AG04449 (cell line): ENCODE results near the gene GNB1.

Source experiments
- CTCF ChIA-PET: fragments of 350-600 bp; formaldehyde crosslinking; extraction: SDS; loops from one replicate; lab custom pipeline; 2021; ENCODE audit warnings: antibody characterized with exemption; lab: Yijun Ruan, JAX
- POLR2A ChIA-PET: fragments of 400-600, 350-600 bp; formaldehyde crosslinking; extraction: SDS; loops from one replicate; lab custom pipeline; 2020; ENCODE audit warnings: antibody characterized with exemption, inconsistent platforms; lab: Yijun Ruan, JAX
- DNase-seq: peaks from one replicate; pipeline ENCODE4 v3.0.0-alpha.2; 2010; ENCODE audit warnings: low read depth, low spot score
- H3K4me3 ChIP-seq: 2 replicates; pipeline ENCODE4 v1.5.1; 2011; ENCODE audit warnings: low read depth, mild to moderate bottlenecking, control low read depth, low read length
- CTCF ChIP-seq: IDR thresholded peaks from one replicate; pipeline ENCODE4 v1.5.1; 2011; ENCODE audit warnings: mild to moderate bottlenecking, moderate library complexity, low read length, control low read depth, inconsistent platforms; ENCODE audit not compliant: insufficient read depth; ENCODE audit errors: missing control alignments

Gene GNB1

DNA sequence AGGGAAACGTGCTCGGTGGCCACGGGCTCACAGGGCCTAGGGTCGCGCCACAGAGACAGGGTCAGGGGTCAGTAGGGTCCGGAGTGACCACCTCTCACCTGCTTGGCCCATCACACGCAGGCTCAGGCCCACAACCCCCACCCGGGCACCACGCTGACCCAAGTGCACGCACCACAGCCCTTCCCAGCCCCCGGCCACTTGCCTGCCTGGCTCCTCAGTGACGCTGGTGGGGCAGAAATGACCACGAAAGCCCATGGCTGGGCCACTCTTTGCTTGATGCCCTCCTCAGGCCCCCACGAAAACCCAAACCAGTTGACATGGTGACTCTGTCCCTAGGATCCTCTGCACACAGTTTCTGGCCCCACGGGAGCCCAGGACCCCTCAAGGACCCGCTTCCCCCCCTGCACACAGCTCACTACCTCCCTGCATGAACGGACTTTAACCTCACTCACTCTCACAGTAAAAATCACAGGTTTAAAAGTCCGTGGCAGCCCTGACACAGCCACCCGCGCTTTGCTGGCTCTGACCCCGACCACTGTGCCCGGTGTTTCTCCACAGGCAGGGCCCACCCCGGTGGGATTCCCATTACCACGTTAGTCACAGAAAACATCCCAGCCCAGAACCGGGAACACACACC, 133.3 kb downstream of the GNB1 start:
- TF ChIP-seq CTCF = no peak
- H3K4me3 ChIP-seq = no peak overlapping the region
- POLR2A ChIA-PET = no interaction called here
- DNase-seq = no peak
- CTCF ChIA-PET = interaction anchor here (1.7 kb wide), 1 partner anchor 148 kb away, joined by 5 read pairs; no protein-coding TSS in a partner anchor

DNA sequence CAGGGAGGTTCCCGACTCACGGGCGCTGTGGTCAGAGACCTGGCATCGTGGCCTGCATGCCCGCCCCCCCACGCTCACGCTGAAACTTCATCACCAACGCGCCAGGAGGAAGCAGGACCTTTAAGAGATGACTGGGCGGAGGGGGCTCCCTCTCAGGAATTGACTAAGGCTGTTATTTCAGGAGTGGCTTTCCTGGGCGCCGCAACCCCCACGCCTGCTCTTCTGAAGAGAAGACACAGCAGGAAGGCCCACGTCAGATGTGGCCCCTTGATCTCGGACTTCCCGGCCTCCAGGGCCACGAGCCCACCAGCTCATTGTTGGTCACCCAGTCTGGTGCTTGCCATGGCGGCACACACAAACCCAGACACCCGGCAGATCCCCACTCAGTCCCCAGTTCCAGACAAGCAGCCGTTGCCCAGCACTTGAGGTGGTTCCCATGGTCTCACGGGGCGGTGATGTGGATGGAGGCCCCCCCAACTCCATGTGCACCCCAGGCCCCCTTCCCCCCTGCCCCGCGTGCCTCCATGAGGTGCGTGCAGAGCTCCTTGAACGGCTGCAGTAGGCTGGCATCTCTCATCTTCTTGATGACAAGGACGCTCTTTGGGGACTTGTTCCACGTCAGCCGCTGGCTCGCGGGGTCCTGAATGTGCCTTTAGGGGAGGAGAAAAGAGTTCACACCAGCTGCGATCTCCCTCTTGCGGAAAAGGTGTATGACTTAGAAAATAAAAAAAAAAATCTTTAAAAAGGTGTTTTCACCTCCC, 134.0 kb downstream of the GNB1 start:
- H3K4me3 ChIP-seq = no peak overlapping the region
- POLR2A ChIA-PET = no interaction called here
- DNase-seq = no peak
- no peak for TF ChIP-seq CTCF
- CTCF ChIA-PET = interaction anchor here (1.0 kb wide), 2 partner anchors 33 to 39 kb away, joined by 3 read pairs; no protein-coding TSS in a partner anchor

GRCh38 chr1:1755852-1756251, 135.0 kb downstream of the GNB1 start:
- ChIA-PET CTCF (interaction anchor here (1.0 kb wide), 2 partner anchors 34 to 40 kb away, joined by 3 read pairs; no protein-coding TSS in a partner anchor), POLR2A (no interaction called here)
- no peak for DNase-seq
- no peak overlapping the region for H3K4me3 ChIP-seq
- no peak for TF ChIP-seq CTCF

DNA sequence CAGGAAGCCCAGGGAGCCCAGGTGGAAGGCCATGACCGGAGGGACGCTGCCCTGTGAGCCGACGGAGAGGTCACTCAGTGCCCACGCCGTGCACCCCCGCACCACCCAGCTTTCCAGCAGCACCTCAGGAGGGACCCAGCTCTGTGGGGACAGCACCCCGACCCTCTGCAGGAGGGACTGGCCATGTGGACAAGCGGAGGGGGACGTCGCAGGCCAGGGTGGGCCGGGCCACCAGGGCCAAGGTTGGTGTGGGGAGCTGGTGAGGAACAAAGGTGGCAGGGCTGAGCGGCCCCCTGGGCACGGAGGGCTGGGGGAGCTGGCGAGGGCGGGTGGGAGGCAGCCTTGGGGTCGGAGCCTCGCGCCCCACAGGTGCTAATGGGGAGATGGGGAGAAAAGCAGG, 135.5 kb downstream of the GNB1 start:
- no peak overlapping the region for H3K4me3 ChIP-seq
- ChIA-PET CTCF (interaction anchor here (1.0 kb wide), 1 partner anchor 150 kb away, joined by 3 read pairs; no protein-coding TSS in a partner anchor), POLR2A (no interaction called here)
- no peak for TF ChIP-seq CTCF
- no peak for DNase-seq

DNA sequence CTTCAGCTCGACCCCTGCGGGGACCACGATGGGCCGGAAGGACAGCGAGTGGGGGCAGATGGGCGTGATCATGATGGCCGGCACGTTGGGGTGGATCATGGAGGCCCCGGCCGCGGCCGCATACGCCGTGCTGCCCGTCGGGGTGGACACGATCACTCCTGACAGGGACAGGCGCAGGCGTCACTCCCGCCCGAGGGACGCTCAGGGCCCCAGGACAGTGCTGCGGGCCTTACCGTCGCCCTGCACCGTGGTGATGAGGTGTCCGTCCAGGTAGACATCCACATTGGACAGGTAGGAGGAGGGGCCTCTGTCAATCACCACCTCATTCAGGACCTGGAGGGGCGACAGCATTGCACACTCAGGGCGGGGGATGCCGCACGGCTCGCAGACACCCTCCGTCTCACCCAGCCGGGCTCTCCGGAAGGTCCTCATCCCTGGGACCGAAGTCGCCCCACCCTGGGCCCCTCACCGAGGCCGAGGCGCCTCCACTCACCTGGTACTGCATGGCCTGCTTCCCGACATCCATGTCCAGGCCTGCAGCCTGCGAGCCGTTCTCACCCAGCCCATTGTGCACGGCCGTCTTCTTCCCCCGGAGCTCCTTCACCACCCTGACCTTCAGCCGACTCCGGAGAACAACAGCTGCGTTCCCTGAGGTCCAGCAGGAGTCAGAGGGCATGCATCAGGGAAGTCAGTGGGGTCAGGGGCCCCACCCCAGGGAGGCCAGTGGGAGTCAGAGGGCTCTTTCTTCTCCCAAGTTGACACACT, 136.7 kb downstream of the GNB1 start:
- H3K4me3 ChIP-seq = no peak overlapping the region
- TF ChIP-seq CTCF = no peak
- POLR2A ChIA-PET = no interaction called here
- CTCF ChIA-PET = interaction anchor here (1.0 kb wide), 1 partner anchor 151 kb away, joined by 3 read pairs; no protein-coding TSS in a partner anchor
- no peak for DNase-seq
